K562 (cell line): ENCODE measurements around the gene MEAF6. TPM values are rescaled to one million over a fixed set of nuclear protein-coding genes. Genes with fewer than 3 reads are reported as not detected.

Experiments used
- ATAC-seq: fragments of 200-7000 bp; cut with Tn5 transposase; 3 replicates; pipeline ENCODE4 v1.9.1; 2020; ENCODE audit warnings: moderate library complexity
- BruUV-seq: library from RNA; stranded (reverse); fragments of 400-500 nt; replicated peaks from 2 replicates; lab custom pipeline; 2021; lab: Mats Ljungman, UMichigan
- CTCF ChIA-PET: fragments of 300-600 bp; formaldehyde crosslinking; extraction: SDS; loops from one replicate; lab custom pipeline; 2021; ENCODE audit warnings: low intra/inter-chr PET ratio; lab: Yijun Ruan, JAX
- POLR2A ChIA-PET: fragments of 300-600, 350-650 bp; sonication (Branson Sonifier 250); formaldehyde crosslinking; extraction: SDS; loops from one replicate; lab custom pipeline; 2021; ENCODE audit warnings: antibody characterized with exemption, inconsistent platforms; lab: Yijun Ruan, JAX
- DNase-seq, 4 experiments: peaks; one replicate each; pipeline versions ENCODE4 v3.0.0 to v3.0.0-alpha.2; 2011 to 2018; ENCODE audit warnings: low spot score in 3 of 4, mixed read lengths in 3 of 4; ENCODE audit errors: extremely low read depth in 1 of 4
- FAIRE-seq: peaks from 2 replicates; lab custom pipeline; 2011; peaks lifted over from hg19 to GRCh38; lab: Jason Lieb, UNC
- H2AFZ ChIP-seq: 2 replicates; pipeline ENCODE4 v1.6.0; 2011; ENCODE audit warnings: low read depth, low read length, control low read depth, inconsistent platforms
- H3K27ac ChIP-seq: fragments of 200-600 bp; 3 replicates; pipeline ENCODE4 v1.8.0; 2011; ENCODE audit warnings: low read depth, mild to moderate bottlenecking, control low read depth, inconsistent platforms, low read length, moderate library complexity, mixed read lengths; ENCODE audit errors: extremely low read depth
- H3K27me3 ChIP-seq, 2 experiments: fragments of 300-600 bp in 1 of 2; 2 replicates in 1 of 2; 3 replicates in 1 of 2; pipeline versions ENCODE4 v1.6.0 to v1.8.0; 2011; ENCODE audit warnings: inconsistent platforms in 2 of 2, low read length in 2 of 2, mild to moderate bottlenecking in 1 of 2, mixed read lengths in 1 of 2, moderate library complexity in 1 of 2; ENCODE audit not compliant: control insufficient read depth in 2 of 2, insufficient read depth in 2 of 2
- H3K36me3 ChIP-seq: fragments of 300-600 bp; 3 replicates; pipeline ENCODE4 v1.8.0; 2011; ENCODE audit warnings: mild to moderate bottlenecking, low read length, inconsistent platforms; ENCODE audit not compliant: control insufficient read depth, insufficient read depth
- H3K4me1 ChIP-seq, 2 experiments: fragments of 200-600 bp in 1 of 2; replicated peaks in 1 of 2; 2 replicates in 1 of 2; 3 replicates in 1 of 2; pipeline versions ENCODE4 v1.5.1 to v1.8.0; 2011; ENCODE audit warnings: inconsistent platforms in 2 of 2, low read length in 2 of 2, mild to moderate bottlenecking in 1 of 2, mixed read lengths in 1 of 2, moderate library complexity in 1 of 2; ENCODE audit not compliant: control insufficient read depth in 2 of 2, insufficient read depth in 2 of 2
- H3K4me2 ChIP-seq: 2 replicates; pipeline ENCODE4 v1.6.1; 2011; ENCODE audit warnings: low read length, control low read depth, inconsistent platforms, mixed read lengths; ENCODE audit not compliant: insufficient read depth
- H3K4me3 ChIP-seq: fragments of 200-600 bp; sonication (generic), shearing (Covaris generic); 2 replicates; pipeline ENCODE4 v1.5.1; 2016; ENCODE audit warnings: control low read depth, inconsistent platforms
- H3K79me2 ChIP-seq: fragments of 200-600 bp; 3 replicates; pipeline ENCODE4 v1.8.0; 2011; ENCODE audit warnings: low read length, inconsistent platforms; ENCODE audit not compliant: control insufficient read depth, insufficient read depth
- H3K9ac ChIP-seq, 2 experiments: 2 replicates each; pipeline versions ENCODE4 v1.6.0 to v1.6.1; 2011; ENCODE audit warnings: low read depth in 2 of 2, low read length in 2 of 2, control low read depth in 1 of 2, inconsistent platforms in 1 of 2, mild to moderate bottlenecking in 1 of 2, mixed read lengths in 1 of 2; ENCODE audit not compliant: insufficient read depth in 1 of 2
- H3K9me1 ChIP-seq: one replicate; pipeline ENCODE4 v1.6.0; 2011; ENCODE audit warnings: inconsistent platforms, mild to moderate bottlenecking, low read length, moderate library complexity; ENCODE audit not compliant: control insufficient read depth, insufficient read depth
- H3K9me3 ChIP-seq: replicated peaks from 2 replicates; pipeline ENCODE4 v1.5.1; 2011; ENCODE audit warnings: low read depth, low read length, inconsistent platforms; ENCODE audit not compliant: control insufficient read depth, insufficient read depth
- H4K20me1 ChIP-seq: replicated peaks from 2 replicates; pipeline ENCODE4 v1.6.1; 2011; ENCODE audit warnings: low read length, inconsistent platforms, mixed read lengths; ENCODE audit not compliant: control insufficient read depth, insufficient read depth
- ARID3A ChIP-seq: IDR thresholded peaks from 2 replicates; pipeline ENCODE4 v1.6.1; 2012; ENCODE audit warnings: low read depth, low read length, improper control_type of control experiment, borderline replicate concordance
- GABPB2 ChIP-seq: fragments of 250-450 bp; sonication (Bioruptor Pico); conservative IDR thresholded peaks from 2 replicates; pipeline ENCODE4 v1.5.1; 2021; ENCODE audit warnings: mild to moderate bottlenecking
- POLR2A ChIP-seq: fragments of 450-650 bp; conservative IDR thresholded peaks from 2 replicates; pipeline ENCODE4 v1.6.1; 2016
- POLR3A ChIP-seq: IDR thresholded peaks from 2 replicates; pipeline ENCODE4 v1.6.1; 2011; ENCODE audit warnings: borderline replicate concordance, mild to moderate bottlenecking, moderate library complexity; ENCODE audit not compliant: insufficient read length, insufficient read depth; ENCODE audit errors: extremely low read depth
- RBM22 ChIP-seq: fragments of 200-400 bp; formaldehyde crosslinking; IDR thresholded peaks from 2 replicates; pipeline ENCODE4 v1.6.1; 2018; ENCODE audit warnings: low read length, low read depth; ENCODE audit not compliant: poor library complexity, severe bottlenecking
- ZNF707 ChIP-seq: fragments of 250-450 bp; sonication (Bioruptor Pico); conservative IDR thresholded peaks from 2 replicates; pipeline ENCODE4 v1.8.0; 2022; ENCODE audit warnings: inconsistent platforms, mild to moderate bottlenecking, moderate library complexity
- ZNF76 ChIP-seq: fragments of 250-450 bp; sonication (Bioruptor Pico); IDR thresholded peaks from 2 replicates; pipeline ENCODE4 v1.4.0; 2020; ENCODE audit warnings: mild to moderate bottlenecking, moderate library complexity, borderline replicate concordance
- WGBS: fragments of 100-300 bp; shearing (Covaris generic); methylation state at CpG from one replicate; pipeline ENCODE4 v1.1.6; 2016; ENCODE audit warnings: low coverage, mixed read lengths; ENCODE audit not compliant: insufficient coverage; ENCODE audit errors: missing lambda C conversion rate; 5-methylcytosine and 5-hydroxymethylcytosine counted together
- in situ Hi-C: fragments of 300-500 bp; cut with MboI; formaldehyde crosslinking; loops from 4 replicates; pipeline ENCODE4 v1.15.0; 2018; ENCODE audit warnings: inconsistent platforms, mixed read lengths
- intact Hi-C: fragments of 100-400 bp; cut with micrococcal nuclease; formaldehyde crosslinking; loops from 2 replicates; pipeline ENCODE4 v1.14.2; 2022
- polyA plus RNA-seq, 8 experiments: library from polyadenylated mRNA; depleted of rRNA in 4 of 8; stranded (reverse) in 5 of 8; unstranded in 3 of 8; fragments of >200 nt; fragmentation: Nextera tagmentation in 2 of 8; fragmentation: Illumina TruSeq in 1 of 8; extraction: Ambion mirVana in 2 of 8; extraction: Trizol in 1 of 8; gene quantifications; 2 replicates each; pipeline versions ENCODE4 v1.2.1 to v1.2.3, GENCODE V29; 2011 to 2014; ENCODE audit warnings: inconsistent platforms in 1 of 8, missing spikeins in 1 of 8
- total RNA-seq, 7 experiments: library from RNA; depleted of rRNA in 6 of 7; stranded (reverse); fragments of >200 nt in 6 of 7; fragmentation: Illumina TruSeq in 2 of 7; extraction: Trizol in 2 of 7; gene quantifications; 2 replicates each; pipeline versions ENCODE4 v1.2.1 to v1.2.3, GENCODE V29; 2011 to 2021; ENCODE audit warnings: low replicate concordance in 1 of 7

Gene MEAF6
- total and polyA plus RNA-seq, 9 of the 15 experiments (the other 6 are each of a cell fraction or from before 2014, with no cell fraction given), result 55.0 to 151 (median 92.3) TPM

- TF ChIP-seq ARID3A, result no peak
- no peak for TF ChIP-seq POLR3A
- peak; percentile 22 for TF ChIP-seq RBM22
- no peak for TF ChIP-seq GABPB2
- TF ChIP-seq ZNF76 (CRISPR knock-in tag), result no peak
Measured at GRCh38 chr1:37482796-37483744, 31.5 kb downstream of the MEAF6 start (continued).

GRCh38 chr1:37482004-37482785 is 32.4 kb downstream of the MEAF6 start:
- Histone ChIP-seq H3K9me1 (peaks cover 7% of the 10 kb centered on the region), H3K4me1 (peaks cover 32 to 50% of the 10 kb centered on the region in 2 experiments), H3K36me3 (peaks cover 76% of the 10 kb centered on the region), H3K9me3 (no peaks in the 10 kb centered on the region), H3K9ac (peak overlapping the region in 1 of 2 experiments; percentile 14; a peak in 1 of 4 replicates), H3K27ac (no peak overlapping the region), H3K79me2 (peaks cover 31% of the 10 kb centered on the region), H2AFZ (no peak overlapping the region), H4K20me1 (peaks cover 25% of the 10 kb centered on the region), H3K27me3 (no peaks in the 10 kb centered on the region), H3K4me2 (no peak overlapping the region), H3K4me3 (no peak overlapping the region)
- in situ Hi-C loops, result no loop called here
- POLR2A ChIA-PET, result interaction anchor here (0.6 to 6.4 kb wide), 6 partner anchors 6 to 1732 kb away, joined by 3 to 118 read pairs (median 3); partner anchors contain the start of gene ZC3H12A
- CTCF ChIA-PET, result no interaction called here
- intact Hi-C loops, result no loop called here
- no peak for DNase-seq
- no TSS peak for BruUV-seq
- 87% methylated on average over 18 of the region's 18 CpGs for WGBS
- no peak for FAIRE-seq
- TF ChIP-seq ZNF707 (CRISPR knock-in tag) (no peak), POLR2A (0 out of 2 replicates have a peak, but pooled peaks have one; percentile 4)
- no peak for ATAC-seq
